Esophagus muscularis mucosa (tissue), 3 donors: ENCODE results near the gene CCDC50.

Source experiments
- CTCF ChIP-seq, 3 experiments: fragments of 200-600 bp in 2 of 3; fragments of 450-650 bp in 1 of 3; sonication (generic) in 2 of 3; IDR thresholded peaks; one replicate each; pipeline ENCODE4 v1.5.1; 2017 to 2019; ENCODE audit warnings: antibody characterized with exemption in 3 of 3, mild to moderate bottlenecking in 2 of 3, moderate library complexity in 1 of 3
- EP300 ChIP-seq: sonication (generic); formaldehyde crosslinking; IDR thresholded peaks from one replicate; pipeline ENCODE4 v1.6.1; 2017; ENCODE audit warnings: antibody characterized with exemption

- TF ChIP-seq CTCF (IDR thresholded peaks at IDR 0.05) = no peak
- no peak for TF ChIP-seq EP300
Measured at GRCh38 chr3:191328383-191328961, 722 bp upstream of the CCDC50 start.
